Cardiac muscle cell (in vitro differentiated cells and primary cell): ENCODE measurements around the gene FH. TPM values are rescaled to one million over a fixed set of nuclear protein-coding genes. Genes with fewer than 3 reads are reported as not detected.

Source experiments
- DNase-seq, 2 donors: peaks; one replicate each; pipeline versions ENCODE4 v3.0.0 to v3.0.0-alpha.2; 2010 to 2017; ENCODE audit warnings: low read depth in 1 of 2, low spot score in 1 of 2
- H3K27ac ChIP-seq: fragments of 200-600 bp; sonication (generic); 2 replicates; pipeline ENCODE4 v1.5.1; 2016
- H3K27me3 ChIP-seq: fragments of 200-600 bp; sonication (generic); 2 replicates; pipeline ENCODE4 v1.6.0; 2016; ENCODE audit warnings: control low read depth
- H3K36me3 ChIP-seq: fragments of 200-600 bp; sonication (generic); 2 replicates; pipeline ENCODE4 v1.5.1; 2016; ENCODE audit warnings: control low read depth
- H3K4me1 ChIP-seq: fragments of 200-600 bp; sonication (generic); 2 replicates; pipeline ENCODE4 v1.8.1; 2017; ENCODE audit warnings: low read depth, mild to moderate bottlenecking, mixed run types
- H3K4me3 ChIP-seq: fragments of 200-600 bp; sonication (generic); 2 replicates; pipeline ENCODE4 v1.5.1; 2016; ENCODE audit warnings: mild to moderate bottlenecking
- H3K9me3 ChIP-seq: fragments of 200-600 bp; sonication (generic); 2 replicates; pipeline ENCODE4 v1.5.1; 2017; ENCODE audit warnings: low read depth, mild to moderate bottlenecking, control low read depth
- CTCF ChIP-seq: IDR thresholded peaks from 2 replicates; pipeline ENCODE4 v1.5.1; 2012; ENCODE audit warnings: low read depth, mild to moderate bottlenecking, low read length
- polyA plus RNA-seq: library from polyadenylated mRNA; unstranded; fragments of >200 nt; fragmentation: Nextera tagmentation; extraction: Ambion mirVana; gene quantifications from 2 replicates; pipeline ENCODE4 v1.2.1, GENCODE V29; 2016
- total RNA-seq: library from RNA; depleted of rRNA; stranded (reverse); fragments of >200 nt; gene quantifications from 2 replicates; pipeline ENCODE4 v1.2.3, GENCODE V29; 2016

The FH gene
- total and polyA plus RNA-seq, 2 experiments from 2014 or later: 96.9 to 175 TPM

- no peak for DNase-seq
- no peaks in the 10 kb centered on the region for H3K27me3 ChIP-seq
- no peak for TF ChIP-seq CTCF
- H3K4me1 ChIP-seq: no peaks in the 10 kb centered on the region
- H3K27ac ChIP-seq: no peak overlapping the region
- no peak overlapping the region for H3K4me3 ChIP-seq
- no peaks in the 10 kb centered on the region for H3K36me3 ChIP-seq
- H3K9me3 ChIP-seq: no peaks in the 10 kb centered on the region
Measured at GRCh38 chr1:241459186-241459802, 60.3 kb downstream of the FH start.

GRCh38 chr1:241457421-241457820 is 62.1 kb downstream of the FH start:
- H3K4me3 ChIP-seq: no peak overlapping the region
- no peak overlapping the region for H3K27ac ChIP-seq
- no peak for DNase-seq
- TF ChIP-seq CTCF: no peak
- H3K9me3 ChIP-seq: no peaks in the 10 kb centered on the region
- H3K27me3 ChIP-seq: no peaks in the 10 kb centered on the region
- H3K36me3 ChIP-seq: no peaks in the 10 kb centered on the region
- H3K4me1 ChIP-seq: no peaks in the 10 kb centered on the region

GRCh38 chr1:241456743-241457142 is 62.8 kb downstream of the FH start:
- H3K27ac ChIP-seq: no peak overlapping the region

GRCh38 chr1:241453732-241454131 is 65.8 kb downstream of the FH start:
- Histone ChIP-seq H3K27ac (no peak overlapping the region), H3K27me3 (no peaks in the 10 kb centered on the region), H3K4me1 (no peaks in the 10 kb centered on the region), H3K4me3 (no peak overlapping the region), H3K9me3 (no peaks in the 10 kb centered on the region), H3K36me3 (no peaks in the 10 kb centered on the region)
- DNase-seq: no peak
- no peak for TF ChIP-seq CTCF

More at GRCh38 chr1:241456743-241457142, 62.8 kb downstream of the FH start:
- DNase-seq: no peak
- H3K9me3 ChIP-seq: no peaks in the 10 kb centered on the region
- no peak overlapping the region for H3K4me3 ChIP-seq
- TF ChIP-seq CTCF: no peak
- H3K27me3 ChIP-seq: no peaks in the 10 kb centered on the region
- no peaks in the 10 kb centered on the region for H3K36me3 ChIP-seq
- H3K4me1 ChIP-seq: no peaks in the 10 kb centered on the region

- no peak for TF ChIP-seq CTCF
- H3K9me3 ChIP-seq: no peaks in the 10 kb centered on the region
- H3K27ac ChIP-seq: no peak overlapping the region
- H3K4me1 ChIP-seq: no peaks in the 10 kb centered on the region
- DNase-seq: no peak
- H3K36me3 ChIP-seq: no peaks in the 10 kb centered on the region
- H3K4me3 ChIP-seq: no peak overlapping the region
- H3K27me3 ChIP-seq: no peaks in the 10 kb centered on the region
Measured at GRCh38 chr1:241451956-241452355, 67.6 kb downstream of the FH start.

Other genes with a start within 250 kb of the FH start
- gene RGS7, start 162.6 kb downstream of the FH start, total RNA-seq: not detected in 2 replicates
- not detected in 2 replicates for gene RGS7, start 162.6 kb downstream of the FH start, polyA plus RNA-seq
- not detected in 2 replicates for gene KMO, start 12.6 kb upstream of the FH start, total RNA-seq
- gene KMO, start 12.6 kb upstream of the FH start, polyA plus RNA-seq: 0.14 TPM in 1 of 2 replicates, not detected in the other
- 5.6 and 8.8 TPM in 2 replicates for gene CHML, start 120.6 kb upstream of the FH start, total RNA-seq
- 3.3 and 6.6 TPM in 2 replicates for gene CHML, start 120.6 kb upstream of the FH start, polyA plus RNA-seq
- gene OPN3, start 120.6 kb upstream of the FH start, total RNA-seq: 17.5 and 23.5 TPM in 2 replicates
- 19.7 and 47.1 TPM in 2 replicates for gene OPN3, start 120.6 kb upstream of the FH start, polyA plus RNA-seq
- gene WDR64, start 132.5 kb upstream of the FH start, total RNA-seq: 0.25 TPM in 1 of 2 replicates, not detected in the other
- not detected in 2 replicates for gene WDR64, start 132.5 kb upstream of the FH start, polyA plus RNA-seq